ENCODE measurements around the gene FIBCD1. TPM values are rescaled to one million over a fixed set of nuclear protein-coding genes. Genes with fewer than 3 reads are reported as not detected.
A peak's percentile ranks its signal among the peaks of the same experiment; 100 is the strongest.

Gene FIBCD1
- total and polyA plus RNA-seq, 8 donors, result 0.18 to 6.4 (median 0.41) TPM; not detected in 4

DNA sequence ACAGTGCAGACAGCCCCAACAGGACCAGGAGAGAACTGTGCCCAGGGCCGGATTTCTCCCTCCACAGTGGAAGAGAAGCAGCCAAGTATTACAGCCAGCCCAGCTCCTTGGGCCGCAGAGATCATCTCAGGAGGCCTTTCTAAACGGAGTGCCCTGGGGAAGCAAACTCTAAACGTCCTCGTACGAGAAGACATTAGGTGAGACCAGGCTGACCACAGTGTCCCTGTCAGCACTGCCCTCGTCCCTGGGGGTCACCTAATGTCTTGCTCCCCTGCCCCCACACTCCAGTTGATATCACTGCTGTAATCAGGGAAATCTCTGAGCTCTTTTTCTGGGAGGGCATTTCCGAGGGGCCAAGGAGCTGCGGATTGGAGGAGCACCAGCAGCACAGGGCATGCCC lies 48.9 kb downstream of the FIBCD1 start:
- TF ChIP-seq CTCF (IDR thresholded peaks at IDR 0.05) (no peak), POLR2A (IDR thresholded peaks at IDR 0.05) (no peak), EP300 (IDR thresholded peaks at IDR 0.05) (no peak), POLR2AphosphoS5 (IDR thresholded peaks at IDR 0.05) (no peak)

GRCh38 chr9:130888146-130888885 lies 50.7 kb downstream of the FIBCD1 start:
- Histone ChIP-seq H3K4me3 (no peak overlapping the region), H3K27me3 (no peaks in the 10 kb centered on the region), H3K9me3 (no peaks in the 10 kb centered on the region), H3K27ac (peak overlapping the region in 1 of 5 donors; percentile 42), H3K36me3 (peaks cover 78 to 100% (median 99%) of the 10 kb centered on the region in 4 donors), H3K4me1 (peaks cover 0 to 41% (median 18%) of the 10 kb centered on the region in 4 donors)
- 83 to 93% (median 91%) methylated on average over 16 to 22 of the region's 22 CpGs for WGBS, 5 donors
- no peak for DNase-seq
- TF ChIP-seq EP300 (IDR thresholded peaks at IDR 0.05) (no peak), POLR2A (IDR thresholded peaks at IDR 0.05) (no peak), POLR2AphosphoS5 (IDR thresholded peaks at IDR 0.05) (no peak), CTCF (IDR thresholded peaks at IDR 0.05) (no peak)
- intact Hi-C loops (cut with DNase I; ENCODE audit: low total_unique reads), result no loop called here

More for the DNA sequence above, 48.9 kb downstream of the FIBCD1 start:
- Histone ChIP-seq H3K9me3 (no peaks in the 10 kb centered on the region), H3K27me3 (no peaks in the 10 kb centered on the region), H3K4me1 (peaks cover 12 to 52% (median 35%) of the 10 kb centered on the region in 4 donors), H3K4me3 (no peak overlapping the region), H3K36me3 (peaks cover 59 to 89% (median 87%) of the 10 kb centered on the region in 4 donors), H3K27ac (no peak overlapping the region)
- no peak for DNase-seq
- intact Hi-C loops (cut with DNase I; ENCODE audit: low total_unique reads), result no loop called here
- WGBS, 5 donors, result 80 to 89% (median 88%) methylated on average over 9 of the region's 9 CpGs

DNA sequence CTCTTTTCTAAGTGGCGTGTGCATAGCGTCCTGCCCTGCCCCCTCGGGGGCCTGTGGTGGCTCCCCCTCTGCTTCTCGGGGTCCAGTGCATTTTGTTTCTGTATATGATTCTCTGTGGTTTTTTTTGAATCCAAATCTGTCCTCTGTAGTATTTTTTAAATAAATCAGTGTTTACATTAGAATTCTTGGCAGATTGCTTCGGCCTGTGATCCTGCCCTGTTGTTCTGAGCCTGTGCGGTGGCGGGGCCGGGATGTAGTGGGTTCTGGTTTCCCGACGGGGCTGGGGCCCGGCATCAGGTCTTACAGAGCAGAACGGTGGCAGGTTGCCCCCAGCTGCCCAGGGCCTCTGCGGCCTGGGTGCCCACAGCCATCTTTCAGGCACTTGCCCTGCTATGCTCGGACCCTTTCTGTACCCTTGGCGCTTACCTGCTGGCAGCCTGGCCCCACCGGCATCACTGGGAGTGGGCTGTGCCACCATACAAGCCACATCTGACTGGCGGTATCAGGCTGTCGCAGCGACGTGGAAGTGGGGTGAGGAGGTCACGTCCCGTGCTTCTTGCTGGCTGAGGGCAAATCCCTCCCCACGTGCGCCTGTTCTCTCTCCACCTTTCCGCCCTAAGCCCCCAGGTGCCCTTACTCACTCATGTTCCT lies 51.4 kb downstream of the FIBCD1 start:
- intact Hi-C loops (cut with DNase I; ENCODE audit: low total_unique reads), result no loop called here
- TF ChIP-seq EP300 (IDR thresholded peaks at IDR 0.05) (no peak), CTCF (IDR thresholded peaks at IDR 0.05) (no peak), POLR2A (IDR thresholded peaks at IDR 0.05) (no peak), POLR2AphosphoS5 (IDR thresholded peaks at IDR 0.05) (no peak)
- Histone ChIP-seq H3K4me3 (no peak overlapping the region), H3K9me3 (no peaks in the 10 kb centered on the region), H3K4me1 (peaks cover 0 to 37% (median 14%) of the 10 kb centered on the region in 4 donors), H3K27ac (peak overlapping the region in 2 of 5 donors; percentile 10 to 42), H3K27me3 (no peaks in the 10 kb centered on the region), H3K36me3 (peaks cover 84 to 100% (median 99%) of the 10 kb centered on the region in 4 donors)
- WGBS, 5 donors, result 62 to 76% (median 72%) methylated on average over 17 to 25 of the region's 25 CpGs
- DNase-seq, result no peak

DNA sequence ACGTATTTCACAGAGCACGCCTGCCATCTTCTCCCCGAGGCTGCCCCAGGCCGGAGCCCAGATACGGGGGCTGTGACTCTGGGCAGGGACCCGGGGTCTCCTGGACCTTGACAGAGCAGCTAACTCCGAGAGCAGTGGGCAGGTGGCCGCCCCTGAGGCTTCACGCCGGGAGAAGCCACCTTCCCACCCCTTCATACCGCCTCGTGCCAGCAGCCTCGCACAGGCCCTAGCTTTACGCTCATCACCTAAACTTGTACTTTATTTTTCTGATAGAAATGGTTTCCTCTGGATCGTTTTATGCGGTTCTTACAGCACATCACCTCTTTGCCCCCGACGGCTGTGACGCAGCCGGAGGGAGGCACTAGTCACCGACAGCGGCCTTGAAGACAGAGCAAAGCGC lies 52.1 kb downstream of the FIBCD1 start:
- Histone ChIP-seq H3K4me1 (peaks cover 0 to 37% (median 12%) of the 10 kb centered on the region in 4 donors), H3K36me3 (peaks cover 85 to 100% (median 99%) of the 10 kb centered on the region in 4 donors), H3K27me3 (no peaks in the 10 kb centered on the region), H3K9me3 (no peaks in the 10 kb centered on the region), H3K27ac (peak overlapping the region in 2 of 5 donors; percentile 12 to 49), H3K4me3 (no peak overlapping the region)
- WGBS, 5 donors, result 87 to 94% (median 93%) methylated on average over 19 to 23 of the region's 23 CpGs
- DNase-seq, result no peak
- TF ChIP-seq POLR2A (IDR thresholded peaks at IDR 0.05) (no peak), POLR2AphosphoS5 (IDR thresholded peaks at IDR 0.05) (no peak), EP300 (IDR thresholded peaks at IDR 0.05) (no peak), CTCF (IDR thresholded peaks at IDR 0.05) (no peak)
- intact Hi-C loops (cut with DNase I; ENCODE audit: low total_unique reads), result no loop called here

Measured in stomach (tissue), 9 donors.